Activated T-helper 2 cell treated with anti-CD3 and anti-CD28 coated beads, Interferon-gamma antibody, Interleukin-2, Interleukin-4, amounts not matched to agents 10 μg/mL and 5 μg/mL and 100 μg/mL, durations not matched to agents 14 hours and 24 hours and 36 hours (primary cell): ENCODE results near the gene LTBP1. TPM values are rescaled to one million over a fixed set of nuclear protein-coding genes. Genes with fewer than 3 reads are reported as not detected.

Experiments used
- DNase-seq: peaks from one replicate; pipeline ENCODE4 v3.0.0; 2021; ENCODE audit warnings: low spot score
- H3K27ac Mint-ChIP-seq: one replicate; pipeline ENCODE4 v1.8.0; 2021; ENCODE audit warnings: mixed read lengths
- H3K27me3 Mint-ChIP-seq: one replicate; pipeline ENCODE4 v1.8.0; 2021; ENCODE audit warnings: low read depth, mixed read lengths
- H3K36me3 Mint-ChIP-seq: one replicate; pipeline ENCODE4 v1.8.0; 2021; ENCODE audit warnings: low read depth, mixed read lengths
- H3K4me1 Mint-ChIP-seq: one replicate; pipeline ENCODE4 v1.8.0; 2021; ENCODE audit warnings: low read depth, mixed read lengths
- H3K4me3 Mint-ChIP-seq: one replicate; pipeline ENCODE4 v1.8.0; 2021; ENCODE audit warnings: low read depth, mild to moderate bottlenecking, moderate library complexity, mixed read lengths
- H3K9me3 Mint-ChIP-seq: one replicate; pipeline ENCODE4 v1.8.0; 2021; ENCODE audit warnings: mixed read lengths
- intact Hi-C: fragments of 100-400 bp; cut with micrococcal nuclease; formaldehyde crosslinking; loops from one replicate; pipeline ENCODE4 v1.15.1; 2023
- total RNA-seq: library from RNA; stranded (reverse); gene quantifications from 2 replicates; pipeline ENCODE4 v1.2.3, GENCODE V29; 2022

LTBP1 gene
- total RNA-seq, 1 donor from 2014 or later = 0.82 TPM

GRCh38 chr2:33409417-33409955, 462.7 kb downstream of the LTBP1 start:
- no peaks in the 10 kb centered on the region for H3K9me3 Mint-ChIP-seq
- peaks cover 5% of the 10 kb centered on the region for H3K27me3 Mint-ChIP-seq
- no peak overlapping the region for H3K4me3 Mint-ChIP-seq
- H3K4me1 Mint-ChIP-seq = no peaks in the 10 kb centered on the region
- no peaks in the 10 kb centered on the region for H3K36me3 Mint-ChIP-seq
- intact Hi-C loops = no loop called here
- no peak overlapping the region for H3K27ac Mint-ChIP-seq
- DNase-seq = no peak

- Mint-ChIP-seq H3K4me3 (no peak overlapping the region), H3K36me3 (no peaks in the 10 kb centered on the region), H3K27ac (no peak overlapping the region), H3K27me3 (peaks cover 9% of the 10 kb centered on the region), H3K4me1 (no peaks in the 10 kb centered on the region), H3K9me3 (no peaks in the 10 kb centered on the region)
- intact Hi-C loops = loop anchor here (2.0 kb wide), 1 partner anchor 171 kb away; no protein-coding TSS in a partner anchor
- DNase-seq = no peak
Measured at GRCh38 chr2:33411765-33412164, 465.0 kb downstream of the LTBP1 start.

GRCh38 chr2:33412920-33413319, 466.2 kb downstream of the LTBP1 start:
- H3K27me3 Mint-ChIP-seq = peaks cover 10% of the 10 kb centered on the region
- no peak overlapping the region for H3K4me3 Mint-ChIP-seq
- H3K4me1 Mint-ChIP-seq = no peaks in the 10 kb centered on the region
- no peak overlapping the region for H3K27ac Mint-ChIP-seq
- no peaks in the 10 kb centered on the region for H3K9me3 Mint-ChIP-seq
- no peak for DNase-seq
- no peaks in the 10 kb centered on the region for H3K36me3 Mint-ChIP-seq
- intact Hi-C loops = loop anchor here (2.0 kb wide), 1 partner anchor 170 kb away; no protein-coding TSS in a partner anchor

- no peak overlapping the region for H3K4me3 Mint-ChIP-seq
- no peaks in the 10 kb centered on the region for H3K9me3 Mint-ChIP-seq
- intact Hi-C loops = no loop called here
- H3K27me3 Mint-ChIP-seq = peaks cover 8% of the 10 kb centered on the region
- no peak for DNase-seq
- H3K36me3 Mint-ChIP-seq = no peaks in the 10 kb centered on the region
- no peaks in the 10 kb centered on the region for H3K4me1 Mint-ChIP-seq
- no peak overlapping the region for H3K27ac Mint-ChIP-seq
Measured at GRCh38 chr2:33419581-33420200, 472.9 kb downstream of the LTBP1 start.

- H3K27ac Mint-ChIP-seq = no peak overlapping the region
- H3K27me3 Mint-ChIP-seq = peaks cover 8% of the 10 kb centered on the region
- H3K4me3 Mint-ChIP-seq = no peak overlapping the region
- H3K4me1 Mint-ChIP-seq = no peaks in the 10 kb centered on the region
- H3K9me3 Mint-ChIP-seq = no peaks in the 10 kb centered on the region
- no peaks in the 10 kb centered on the region for H3K36me3 Mint-ChIP-seq
- DNase-seq = no peak
- intact Hi-C loops = no loop called here
Measured at GRCh38 chr2:33420726-33421125, 474.0 kb downstream of the LTBP1 start.

- no peak overlapping the region for H3K4me3 Mint-ChIP-seq
- no peak overlapping the region for H3K27ac Mint-ChIP-seq
- H3K27me3 Mint-ChIP-seq = peaks cover 6% of the 10 kb centered on the region
- intact Hi-C loops = no loop called here
- H3K4me1 Mint-ChIP-seq = no peaks in the 10 kb centered on the region
- H3K9me3 Mint-ChIP-seq = no peaks in the 10 kb centered on the region
- no peak for DNase-seq
- H3K36me3 Mint-ChIP-seq = no peaks in the 10 kb centered on the region
Measured at GRCh38 chr2:33421820-33422219, 475.1 kb downstream of the LTBP1 start.

GRCh38 chr2:33425161-33425560, 478.4 kb downstream of the LTBP1 start:
- intact Hi-C loops = no loop called here
- Mint-ChIP-seq H3K4me3 (no peak overlapping the region), H3K27me3 (no peaks in the 10 kb centered on the region), H3K4me1 (no peaks in the 10 kb centered on the region), H3K36me3 (no peaks in the 10 kb centered on the region), H3K27ac (no peak overlapping the region), H3K9me3 (no peaks in the 10 kb centered on the region)
- no peak for DNase-seq

- Mint-ChIP-seq H3K9me3 (no peaks in the 10 kb centered on the region), H3K27ac (no peak overlapping the region), H3K36me3 (no peaks in the 10 kb centered on the region), H3K4me1 (no peaks in the 10 kb centered on the region), H3K4me3 (no peak overlapping the region), H3K27me3 (no peaks in the 10 kb centered on the region)
- DNase-seq = no peak
- intact Hi-C loops = no loop called here
Measured at GRCh38 chr2:33425586-33426031, 478.9 kb downstream of the LTBP1 start.

GRCh38 chr2:33426666-33427231, 480.0 kb downstream of the LTBP1 start:
- Mint-ChIP-seq H3K4me1 (no peaks in the 10 kb centered on the region), H3K27me3 (peaks cover 2% of the 10 kb centered on the region), H3K9me3 (no peaks in the 10 kb centered on the region), H3K4me3 (no peak overlapping the region), H3K36me3 (no peaks in the 10 kb centered on the region), H3K27ac (no peak overlapping the region)
- DNase-seq = no peak
- intact Hi-C loops = no loop called here

- no peaks in the 10 kb centered on the region for H3K9me3 Mint-ChIP-seq
- no peak overlapping the region for H3K4me3 Mint-ChIP-seq
- H3K27me3 Mint-ChIP-seq = peaks cover 10% of the 10 kb centered on the region
- no peaks in the 10 kb centered on the region for H3K36me3 Mint-ChIP-seq
- H3K27ac Mint-ChIP-seq = no peak overlapping the region
- intact Hi-C loops = no loop called here
- no peak for DNase-seq
- H3K4me1 Mint-ChIP-seq = no peaks in the 10 kb centered on the region
Measured at GRCh38 chr2:33430077-33430476, 483.3 kb downstream of the LTBP1 start.

GRCh38 chr2:33430856-33431255, 484.1 kb downstream of the LTBP1 start:
- Mint-ChIP-seq H3K9me3 (no peaks in the 10 kb centered on the region), H3K4me1 (no peaks in the 10 kb centered on the region), H3K4me3 (no peak overlapping the region), H3K27me3 (peaks cover 11% of the 10 kb centered on the region), H3K36me3 (no peaks in the 10 kb centered on the region), H3K27ac (no peak overlapping the region)
- DNase-seq = no peak
- intact Hi-C loops = no loop called here

- H3K4me1 Mint-ChIP-seq = no peaks in the 10 kb centered on the region
- no peak overlapping the region for H3K27ac Mint-ChIP-seq
- no peak for DNase-seq
- intact Hi-C loops = no loop called here
- H3K36me3 Mint-ChIP-seq = no peaks in the 10 kb centered on the region
- H3K27me3 Mint-ChIP-seq = peaks cover 19% of the 10 kb centered on the region
- no peak overlapping the region for H3K4me3 Mint-ChIP-seq
- no peaks in the 10 kb centered on the region for H3K9me3 Mint-ChIP-seq
Measured at GRCh38 chr2:33432871-33433270, 486.1 kb downstream of the LTBP1 start.
